GM12878 (cell line): ENCODE measurements around the gene PNMA8C. TPM values are rescaled to one million over a fixed set of nuclear protein-coding genes. Genes with fewer than 3 reads are reported as not detected.

Experiments used
- ATAC-seq: fragments of 200-7000 bp; cut with Tn5 transposase; 3 replicates; pipeline ENCODE4 v1.9.1; 2020; ENCODE audit warnings: mild to moderate bottlenecking, moderate library complexity
- BruUV-seq: library from RNA; stranded (reverse); fragments of 400-500 nt; replicated peaks from 2 replicates; lab custom pipeline; 2021; lab: Mats Ljungman, UMichigan
- CTCF ChIA-PET: fragments of 300-600 bp; sonication (Branson Sonifier 250); formaldehyde crosslinking; extraction: SDS; loops from one replicate; lab custom pipeline; 2021; ENCODE audit warnings: inconsistent platforms; lab: Yijun Ruan, JAX
- POLR2A ChIA-PET: fragments of 350-600 bp; formaldehyde crosslinking; extraction: SDS; loops from one replicate; lab custom pipeline; 2021; ENCODE audit warnings: inconsistent platforms; lab: Charles Lee
- RAD21 ChIA-PET: fragments of 300-600 bp; sonication (Branson Sonifier 250); formaldehyde crosslinking; loops from one replicate; lab custom pipeline; 2023; ENCODE audit warnings: antibody characterized with exemption; ENCODE audit not compliant: unreplicated experiment; lab: Charles Lee
- SMC1A ChIA-PET: fragments of 300-600 bp; sonication (Branson Sonifier 250); formaldehyde crosslinking; loops from one replicate; lab custom pipeline; 2023; ENCODE audit not compliant: unreplicated experiment, uncharacterized antibody; lab: Charles Lee
- DNase-seq: peaks from one replicate; pipeline ENCODE4 v3.0.0-alpha.2; 2011; ENCODE audit warnings: low read depth, low spot score
- FAIRE-seq: peaks from 3 replicates; lab custom pipeline; 2011; peaks lifted over from hg19 to GRCh38; lab: Jason Lieb, UNC
- H2AFZ ChIP-seq: 2 replicates; pipeline ENCODE4 v1.6.0; 2011; ENCODE audit warnings: low read depth, low read length, control low read depth; ENCODE audit not compliant: control insufficient read depth
- H3K27ac ChIP-seq: 2 replicates; pipeline ENCODE4 v1.5.1; 2011; ENCODE audit warnings: control low read depth; ENCODE audit not compliant: control insufficient read depth, insufficient read depth
- H3K27me3 ChIP-seq, 2 experiments: replicated peaks in 1 of 2; 2 replicates each; pipeline versions ENCODE4 v1.6.0 to v1.6.1; 2011; ENCODE audit warnings: low read length in 1 of 2; ENCODE audit not compliant: control insufficient read depth in 2 of 2, insufficient read depth in 2 of 2
- H3K36me3 ChIP-seq, 2 experiments: 2 replicates each; pipeline ENCODE4 v1.5.1; 2011; ENCODE audit warnings: low read length in 1 of 2; ENCODE audit not compliant: control insufficient read depth in 2 of 2, insufficient read depth in 2 of 2
- H3K4me1 ChIP-seq: 2 replicates; pipeline ENCODE4 v1.6.1; 2011; ENCODE audit warnings: mild to moderate bottlenecking, low read length, moderate library complexity, mixed read lengths; ENCODE audit not compliant: control insufficient read depth, insufficient read depth
- H3K4me2 ChIP-seq: 2 replicates; pipeline ENCODE4 v1.6.0; 2011; ENCODE audit warnings: control low read depth; ENCODE audit not compliant: control insufficient read depth, insufficient read depth
- H3K4me3 ChIP-seq: fragments of 200-600 bp; sonication (generic); 2 replicates; pipeline ENCODE4 v1.5.1; 2016
- H3K79me2 ChIP-seq: 2 replicates; pipeline ENCODE4 v1.6.0; 2011; ENCODE audit warnings: low read length; ENCODE audit not compliant: control insufficient read depth, insufficient read depth
- H3K9ac ChIP-seq: 2 replicates; pipeline ENCODE4 v1.8.0; 2011; ENCODE audit warnings: low read length, control low read depth, mixed read lengths; ENCODE audit not compliant: control insufficient read depth, insufficient read depth
- H3K9me3 ChIP-seq: replicated peaks from 3 replicates; pipeline ENCODE4 v1.5.1; 2011; ENCODE audit warnings: mild to moderate bottlenecking, low read length; ENCODE audit not compliant: control insufficient read depth, insufficient read depth
- H4K20me1 ChIP-seq: 2 replicates; pipeline ENCODE4 v1.6.0; 2011; ENCODE audit not compliant: control insufficient read depth, insufficient read depth
- BACH1 ChIP-seq: fragments of 450-650 bp; IDR thresholded peaks from 2 replicates; pipeline ENCODE4 v1.6.1; 2017; ENCODE audit warnings: mild to moderate bottlenecking, borderline replicate concordance
- BMI1 ChIP-seq: fragments of 450-650 bp; IDR thresholded peaks from 2 replicates; pipeline ENCODE4 v1.6.1; 2016; ENCODE audit warnings: mild to moderate bottlenecking, moderate library complexity, borderline replicate concordance
- CBX5 ChIP-seq: sonication (generic); IDR thresholded peaks from 2 replicates; pipeline ENCODE4 v1.6.1; 2016; ENCODE audit warnings: low read depth, moderate library complexity, mild to moderate bottlenecking, inconsistent platforms
- CEBPZ ChIP-seq: fragments of 150-350 bp; IDR thresholded peaks from 2 replicates; pipeline ENCODE4 v1.6.1; 2016; ENCODE audit warnings: low read depth, low read length
- NFYB ChIP-seq: IDR thresholded peaks from 2 replicates; pipeline ENCODE4 v1.6.1; 2011; ENCODE audit warnings: low read depth, mild to moderate bottlenecking, low read length, improper control_type of control experiment, moderate library complexity; ENCODE audit not compliant: insufficient read depth
- PKNOX1 ChIP-seq: fragments of 450-650 bp; IDR thresholded peaks from 2 replicates; pipeline ENCODE4 v1.6.1; 2016; ENCODE audit warnings: mild to moderate bottlenecking
- RELA ChIP-seq: fragments of 450-650 bp; IDR thresholded peaks from 2 replicates; pipeline ENCODE4 v1.8.0; 2014; ENCODE audit warnings: borderline replicate concordance; ENCODE audit not compliant: partially characterized antibody
- TARDBP ChIP-seq: IDR thresholded peaks from 2 replicates; pipeline ENCODE4 v1.6.1; 2016; ENCODE audit warnings: borderline replicate concordance
- WGBS: methylation state at CpG from one replicate; pipeline ENCODE4 v1.1.6; 2016; ENCODE audit warnings: low lambda C conversion rate; ENCODE audit not compliant: insufficient replicate concordance, insufficient coverage; ENCODE audit errors: missing lambda C conversion rate; 5-methylcytosine and 5-hydroxymethylcytosine counted together
- in situ Hi-C: fragments of 300-500 bp; cut with MboI; formaldehyde crosslinking; loops from 9 replicates; pipeline ENCODE4 v1.14.3; 2018; ENCODE audit warnings: mixed read lengths
- intact Hi-C: fragments of 100-400 bp; cut with micrococcal nuclease; formaldehyde crosslinking; loops from one replicate; pipeline ENCODE4 v1.14.2; 2022; ENCODE audit not compliant: unreplicated experiment
- polyA plus RNA-seq, 11 experiments: library from polyadenylated mRNA; depleted of rRNA in 4 of 11; unstranded in 6 of 11; stranded (reverse) in 5 of 11; fragments of >200 nt; fragmentation: Nextera tagmentation in 4 of 11; fragmentation: Illumina TruSeq in 1 of 11; extraction: Ambion mirVana in 4 of 11; extraction: Trizol in 1 of 11; gene quantifications; 1 replicate in 1 of 11; 2 replicates in 10 of 11; pipeline versions ENCODE4 v1.2.1 to v1.2.3, GENCODE V29; 2011 to 2016; ENCODE audit warnings: inconsistent platforms in 2 of 11, missing spikeins in 2 of 11, low read depth in 1 of 11
- total RNA-seq, 4 experiments: library from RNA; depleted of rRNA in 3 of 4; stranded (reverse); fragments of >200 nt in 3 of 4; fragmentation: Illumina TruSeq in 1 of 4; extraction: Trizol in 1 of 4; gene quantifications; 2 replicates each; pipeline versions ENCODE4 v1.2.1 to v1.2.3, GENCODE V29; 2013 to 2021
- TF ChIP-seq, protein P1 (sequence below): fragments of 450-650 bp; IDR thresholded peaks from 2 replicates; pipeline ENCODE4 v1.6.1; 2018; ENCODE audit warnings: mild to moderate bottlenecking, low read depth, moderate library complexity; ENCODE audit not compliant: partially characterized antibody

Gene PNMA8C
- total and polyA plus RNA-seq, 10 of the 15 experiments (the other 5 are each of a cell fraction or from before 2014, with no cell fraction given) = not detected

GRCh38 chr19:46470376-46470775 is 41.6 kb upstream of the PNMA8C start:
- Histone ChIP-seq H3K9ac (no peak overlapping the region), H3K79me2 (no peaks in the 10 kb centered on the region), H3K4me2 (no peak overlapping the region), H3K27ac (no peak overlapping the region), H3K9me3 (no peaks in the 10 kb centered on the region), H4K20me1 (no peaks in the 10 kb centered on the region)
- 78% methylated on average over 9 of the region's 10 CpGs for WGBS
- ChIA-PET RAD21 (no interaction called here), CTCF (no interaction called here)
- in situ Hi-C loops = no loop called here
- TF ChIP-seq TARDBP (no peak), BACH1 (no peak), CBX5 (no peak), PKNOX1 (no peak), BMI1 (no peak), NFYB (no peak)
- TF ChIP-seq, all 136 proteins: peak for 0
- no peak overlapping the region for H2AFZ ChIP-seq
- POLR2A ChIA-PET = no interaction called here
- peaks cover 19% of the 10 kb centered on the region for H3K4me1 ChIP-seq
- FAIRE-seq = no peak
- ATAC-seq = no peak
- intact Hi-C loops = no loop called here
- DNase-seq = no peak
- H3K27me3 ChIP-seq = peaks cover 3 to 16% of the 10 kb centered on the region in 2 experiments
- H3K36me3 ChIP-seq = no peaks in the 10 kb centered on the region
- no TSS peak for BruUV-seq
- SMC1A ChIA-PET = no interaction called here
- no peak overlapping the region for H3K4me3 ChIP-seq

DNA sequence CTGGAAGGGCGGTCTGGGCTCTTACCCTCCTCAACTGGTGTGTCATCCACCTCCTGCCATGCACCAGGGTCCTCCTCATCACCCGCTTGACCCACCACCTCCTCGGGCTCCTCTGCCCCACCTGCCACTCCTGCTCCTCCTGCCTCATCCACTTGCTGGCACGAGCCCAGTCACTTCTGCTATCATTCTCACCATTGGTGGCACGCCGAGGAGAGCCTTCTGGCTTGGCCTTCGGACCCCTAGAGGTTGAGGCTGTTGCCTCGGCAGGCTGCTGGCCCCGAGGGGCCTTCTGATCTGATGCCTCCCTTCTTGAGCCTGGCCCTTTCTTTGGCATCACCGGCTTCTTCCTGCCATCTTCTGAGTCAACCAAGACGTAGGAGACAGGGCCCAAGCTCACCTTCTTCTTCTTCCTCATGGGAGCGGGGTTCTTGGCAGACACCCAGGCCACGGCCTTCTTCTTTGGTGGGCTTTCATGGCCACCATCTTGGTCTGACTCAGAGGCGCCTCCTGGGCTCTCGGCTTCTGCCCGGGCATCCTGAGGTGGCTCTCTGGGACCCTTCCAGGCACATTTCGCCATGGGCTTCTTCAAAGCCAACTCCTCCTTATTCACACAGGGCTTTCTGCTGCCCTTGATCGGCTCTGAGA is 40.9 kb upstream of the PNMA8C start:
- Histone ChIP-seq H3K9ac (no peak overlapping the region), H3K27ac (no peak overlapping the region), H3K27me3 (peaks cover 3 to 16% of the 10 kb centered on the region in 2 experiments), H3K4me1 (peaks cover 19% of the 10 kb centered on the region), H3K79me2 (no peaks in the 10 kb centered on the region), H3K4me3 (no peak overlapping the region), H3K4me2 (no peak overlapping the region), H4K20me1 (no peaks in the 10 kb centered on the region), H3K9me3 (no peaks in the 10 kb centered on the region), H2AFZ (no peak overlapping the region), H3K36me3 (no peaks in the 10 kb centered on the region)
- ChIA-PET CTCF (no interaction called here), POLR2A (interaction anchor here (0.7 kb wide), 1 partner anchor 154 kb away, joined by 3 read pairs; no protein-coding TSS in a partner anchor), RAD21 (no interaction called here), SMC1A (no interaction called here)
- DNase-seq (no peak), FAIRE-seq (no peak), ATAC-seq (no peak)
- 65% methylated on average over 18 of the region's 18 CpGs for whole genome bisulfite sequencing
- intact Hi-C loops (no loop called here), in situ Hi-C loops (no loop called here)
- BruUV-seq = no TSS peak
- TF ChIP-seq CEBPZ (no peak), RELA (no peak)
- TF ChIP-seq, protein P1, sequence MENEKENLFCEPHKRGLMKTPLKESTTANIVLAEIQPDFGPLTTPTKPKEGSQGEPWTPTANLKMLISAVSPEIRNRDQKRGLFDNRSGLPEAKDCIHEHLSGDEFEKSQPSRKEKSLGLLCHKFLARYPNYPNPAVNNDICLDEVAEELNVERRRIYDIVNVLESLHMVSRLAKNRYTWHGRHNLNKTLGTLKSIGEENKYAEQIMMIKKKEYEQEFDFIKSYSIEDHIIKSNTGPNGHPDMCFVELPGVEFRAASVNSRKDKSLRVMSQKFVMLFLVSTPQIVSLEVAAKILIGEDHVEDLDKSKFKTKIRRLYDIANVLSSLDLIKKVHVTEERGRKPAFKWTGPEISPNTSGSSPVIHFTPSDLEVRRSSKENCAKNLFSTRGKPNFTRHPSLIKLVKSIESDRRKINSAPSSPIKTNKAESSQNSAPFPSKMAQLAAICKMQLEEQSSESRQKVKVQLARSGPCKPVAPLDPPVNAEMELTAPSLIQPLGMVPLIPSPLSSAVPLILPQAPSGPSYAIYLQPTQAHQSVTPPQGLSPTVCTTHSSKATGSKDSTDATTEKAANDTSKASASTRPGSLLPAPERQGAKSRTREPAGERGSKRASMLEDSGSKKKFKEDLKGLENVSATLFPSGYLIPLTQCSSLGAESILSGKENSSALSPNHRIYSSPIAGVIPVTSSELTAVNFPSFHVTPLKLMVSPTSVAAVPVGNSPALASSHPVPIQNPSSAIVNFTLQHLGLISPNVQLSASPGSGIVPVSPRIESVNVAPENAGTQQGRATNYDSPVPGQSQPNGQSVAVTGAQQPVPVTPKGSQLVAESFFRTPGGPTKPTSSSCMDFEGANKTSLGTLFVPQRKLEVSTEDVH = no peak
